ENCODE data around the gene ALG11.

ALG11 gene

GRCh38 chr13:52025475-52026245, 13.5 kb downstream of the ALG11 start:
- TF ChIP-seq FOXP2 (optimal IDR thresholded peaks at IDR 0.05; ENCODE audit: borderline replicate concordance, extremely low read depth, extremely low read length, insufficient read depth) (no peak), POLR2AphosphoS5 (IDR thresholded peaks at IDR 0.05; ENCODE audit: low read depth, low read length) (no peak), TAF1 (IDR thresholded peaks at IDR 0.05; ENCODE audit: borderline replicate concordance, insufficient read depth, low read length) (no peak), SIN3A (IDR thresholded peaks at IDR 0.05; ENCODE audit: borderline replicate concordance, insufficient read depth, low read length) (no peak), REST (IDR thresholded peaks at IDR 0.05; ENCODE audit: insufficient read depth in 1 of 2, low read depth in 2 of 2, low read length in 2 of 2) (no peak)

GRCh38 chr13:52026246-52026626, 14.0 kb downstream of the ALG11 start:
- TF ChIP-seq POLR2AphosphoS5 (IDR thresholded peaks at IDR 0.05; ENCODE audit: low read depth, low read length) (no peak), REST (IDR thresholded peaks at IDR 0.05; ENCODE audit: insufficient read depth in 1 of 2, low read depth in 2 of 2, low read length in 2 of 2) (no peak), FOXP2 (optimal IDR thresholded peaks at IDR 0.05; ENCODE audit: borderline replicate concordance, extremely low read depth, extremely low read length, insufficient read depth) (no peak), TAF1 (IDR thresholded peaks at IDR 0.05; ENCODE audit: borderline replicate concordance, insufficient read depth, low read length) (no peak), SIN3A (IDR thresholded peaks at IDR 0.05; ENCODE audit: borderline replicate concordance, insufficient read depth, low read length) (no peak)

- TF ChIP-seq POLR2AphosphoS5 (IDR thresholded peaks at IDR 0.05; ENCODE audit: low read depth, low read length), result no peak
- TF ChIP-seq REST (IDR thresholded peaks at IDR 0.05; ENCODE audit: insufficient read depth in 1 of 2, low read depth in 2 of 2, low read length in 2 of 2), result no peak
Measured at GRCh38 chr13:52027832-52028231, 15.6 kb downstream of the ALG11 start.

GRCh38 chr13:52029569-52029968, 17.4 kb downstream of the ALG11 start:
- no peak for TF ChIP-seq TAF1 (IDR thresholded peaks at IDR 0.05; ENCODE audit: borderline replicate concordance, insufficient read depth, low read length)
- no peak for TF ChIP-seq POLR2AphosphoS5 (IDR thresholded peaks at IDR 0.05; ENCODE audit: low read depth, low read length)
- TF ChIP-seq REST (IDR thresholded peaks at IDR 0.05; ENCODE audit: insufficient read depth in 1 of 2, low read depth in 2 of 2, low read length in 2 of 2), result no peak
- TF ChIP-seq SIN3A (IDR thresholded peaks at IDR 0.05; ENCODE audit: borderline replicate concordance, insufficient read depth, low read length), result no peak
- no peak for TF ChIP-seq FOXP2 (optimal IDR thresholded peaks at IDR 0.05; ENCODE audit: borderline replicate concordance, extremely low read depth, extremely low read length, insufficient read depth)

GRCh38 chr13:52033039-52033438, 20.8 kb downstream of the ALG11 start:
- TF ChIP-seq TAF1 (IDR thresholded peaks at IDR 0.05; ENCODE audit: borderline replicate concordance, insufficient read depth, low read length), result no peak
- no peak for TF ChIP-seq REST (IDR thresholded peaks at IDR 0.05; ENCODE audit: insufficient read depth in 1 of 2, low read depth in 2 of 2, low read length in 2 of 2)
- no peak for TF ChIP-seq SIN3A (IDR thresholded peaks at IDR 0.05; ENCODE audit: borderline replicate concordance, insufficient read depth, low read length)
- TF ChIP-seq FOXP2 (optimal IDR thresholded peaks at IDR 0.05; ENCODE audit: borderline replicate concordance, extremely low read depth, extremely low read length, insufficient read depth), result no peak
- no peak for TF ChIP-seq POLR2AphosphoS5 (IDR thresholded peaks at IDR 0.05; ENCODE audit: low read depth, low read length)
